TTC549 (cell line): ENCODE measurements around the gene PHF2.

ENCODE experiments used
- FAIRE-seq: peaks from 2 replicates; lab custom pipeline; 2012; peaks lifted over from hg19 to GRCh38; lab: Jason Lieb, UNC

PHF2 gene

GRCh38 chr9:93601063-93601462 lies 24.7 kb downstream of the PHF2 start:
- no peak for FAIRE-seq

GRCh38 chr9:93601666-93602065 lies 25.3 kb downstream of the PHF2 start:
- FAIRE-seq: no peak

GRCh38 chr9:93603011-93603410 lies 26.6 kb downstream of the PHF2 start:
- no peak for FAIRE-seq

GRCh38 chr9:93603906-93604326 lies 27.5 kb downstream of the PHF2 start:
- no peak for FAIRE-seq

- no peak for FAIRE-seq
These were observed 29.8 kb downstream of the PHF2 start for GRCh38 chr9:93606187-93606586.

- no peak for FAIRE-seq
These were observed 33.8 kb downstream of the PHF2 start for GRCh38 chr9:93610206-93610605.

- FAIRE-seq: no peak
These were observed 35.8 kb downstream of the PHF2 start for GRCh38 chr9:93612052-93612795.

GRCh38 chr9:93612796-93613154 lies 36.4 kb downstream of the PHF2 start:
- FAIRE-seq: no peak

- no peak for FAIRE-seq
These were observed 36.8 kb downstream of the PHF2 start for GRCh38 chr9:93613174-93613573.

- no peak for FAIRE-seq
These were observed 37.4 kb downstream of the PHF2 start for GRCh38 chr9:93613791-93614190.

- FAIRE-seq: no peak
These were observed 38.6 kb downstream of the PHF2 start for GRCh38 chr9:93614830-93615468.

GRCh38 chr9:93616044-93616443 lies 39.7 kb downstream of the PHF2 start:
- no peak for FAIRE-seq

- no peak for FAIRE-seq
These were observed 40.9 kb downstream of the PHF2 start for GRCh38 chr9:93617273-93617672.

- FAIRE-seq: no peak
These were observed 42.9 kb downstream of the PHF2 start for GRCh38 chr9:93619272-93619775.

GRCh38 chr9:93620041-93620506 lies 43.7 kb downstream of the PHF2 start:
- FAIRE-seq: no peak

- FAIRE-seq: no peak
These were observed 44.8 kb downstream of the PHF2 start for GRCh38 chr9:93620881-93621820.

GRCh38 chr9:93621922-93622321 lies 45.5 kb downstream of the PHF2 start:
- FAIRE-seq: no peak

GRCh38 chr9:93622691-93623090 lies 46.3 kb downstream of the PHF2 start:
- FAIRE-seq: no peak

- no peak for FAIRE-seq
These were observed 47.4 kb downstream of the PHF2 start for GRCh38 chr9:93623753-93624152.

- no peak for FAIRE-seq
These were observed 48.0 kb downstream of the PHF2 start for GRCh38 chr9:93624431-93624834.

- FAIRE-seq: no peak
These were observed 48.6 kb downstream of the PHF2 start for GRCh38 chr9:93624977-93625376.

- no peak for FAIRE-seq
These were observed 53.5 kb downstream of the PHF2 start for GRCh38 chr9:93629920-93630319.
